Measurements from ENCODE around the gene TMC5. TPM values are rescaled to one million over a fixed set of nuclear protein-coding genes. Genes with fewer than 3 reads are reported as not detected.
"Not testable (repeated sequence)": the region's sequence is repeated elsewhere in the genome, so short reads cannot be mapped to it uniquely, and the experiment has no call there.

Gene TMC5
- total RNA-seq, 1 experiment from 2014 or later: 52.5 TPM

DNA sequence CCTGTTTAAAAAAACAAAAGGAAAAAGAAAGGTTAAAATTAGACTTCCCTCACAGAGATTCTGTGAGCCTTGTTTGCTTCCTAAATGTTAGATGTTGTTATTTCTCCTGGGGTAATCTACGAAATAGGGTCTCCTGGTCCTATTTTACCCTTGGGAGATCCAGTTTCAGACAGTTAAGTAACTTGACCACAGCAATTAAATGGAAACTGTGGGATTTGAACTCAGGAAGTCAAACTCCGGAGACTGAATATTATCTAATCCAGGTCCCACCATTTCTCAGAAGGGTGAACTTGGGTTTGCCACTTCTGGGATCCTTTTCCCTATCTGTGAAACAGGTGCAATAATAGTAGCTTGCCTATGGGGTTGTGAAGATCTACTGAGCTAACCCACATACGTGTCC is 6.4 kb upstream of the TMC5 start:
- Histone ChIP-seq H3K4me2 (peak overlapping the region; percentile 97), H2AFZ (peak overlapping the region; percentile 80), H3K27me3 (ENCODE audit: insufficient read depth, low read depth) (no peaks in the 10 kb centered on the region), H4K20me1 (ENCODE audit: insufficient read depth) (no peaks in the 10 kb centered on the region), H3F3A (ENCODE audit: insufficient read depth, low read depth) (peaks cover 54% of the 10 kb centered on the region), H3K9me2 (ENCODE audit: insufficient read depth) (no peaks in the 10 kb centered on the region), H3K4me1 (replicated peaks; ENCODE audit: insufficient read depth) (peaks cover 58% of the 10 kb centered on the region), H3K79me2 (ENCODE audit: low read depth) (peaks cover 62% of the 10 kb centered on the region), H3K4me3 (peak overlapping the region; percentile 79), H3K27ac (peak overlapping the region; percentile 83), H3K9me3 (ENCODE audit: insufficient read depth, low read depth) (no peaks in the 10 kb centered on the region), H3K36me3 (ENCODE audit: low read depth) (peaks cover 8% of the 10 kb centered on the region)
- ChIA-PET CTCF (interaction anchor here (1.1 kb wide), 1 partner anchor 29 kb away, joined by 3 read pairs; no protein-coding TSS in a partner anchor), POLR2A (ENCODE audit: unreplicated experiment) (interaction anchor here (0.6 to 0.7 kb wide), 3 partner anchors 15 to 222 kb away, joined by 3 to 6 read pairs (median 4); no protein-coding TSS in a partner anchor)
- no peak for DNase-seq
- BruUV-seq (replicated peaks): TSS peak; percentile 25
- intact Hi-C loops (cut with micrococcal nuclease; ENCODE audit: unreplicated experiment): loop anchor here (1.0 to 5.0 kb wide), 2 partner anchors 8 to 111 kb away; partner anchors contain the start of genes CCP110 and GDE1
- no peak for TF ChIP-seq EZH2 (IDR thresholded peaks at IDR 0.05; ENCODE audit: low read depth)
- TF ChIP-seq, protein P1, sequence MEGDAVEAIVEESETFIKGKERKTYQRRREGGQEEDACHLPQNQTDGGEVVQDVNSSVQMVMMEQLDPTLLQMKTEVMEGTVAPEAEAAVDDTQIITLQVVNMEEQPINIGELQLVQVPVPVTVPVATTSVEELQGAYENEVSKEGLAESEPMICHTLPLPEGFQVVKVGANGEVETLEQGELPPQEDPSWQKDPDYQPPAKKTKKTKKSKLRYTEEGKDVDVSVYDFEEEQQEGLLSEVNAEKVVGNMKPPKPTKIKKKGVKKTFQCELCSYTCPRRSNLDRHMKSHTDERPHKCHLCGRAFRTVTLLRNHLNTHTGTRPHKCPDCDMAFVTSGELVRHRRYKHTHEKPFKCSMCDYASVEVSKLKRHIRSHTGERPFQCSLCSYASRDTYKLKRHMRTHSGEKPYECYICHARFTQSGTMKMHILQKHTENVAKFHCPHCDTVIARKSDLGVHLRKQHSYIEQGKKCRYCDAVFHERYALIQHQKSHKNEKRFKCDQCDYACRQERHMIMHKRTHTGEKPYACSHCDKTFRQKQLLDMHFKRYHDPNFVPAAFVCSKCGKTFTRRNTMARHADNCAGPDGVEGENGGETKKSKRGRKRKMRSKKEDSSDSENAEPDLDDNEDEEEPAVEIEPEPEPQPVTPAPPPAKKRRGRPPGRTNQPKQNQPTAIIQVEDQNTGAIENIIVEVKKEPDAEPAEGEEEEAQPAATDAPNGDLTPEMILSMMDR (conservative IDR thresholded peaks at IDR 0.05): no peak

DNA sequence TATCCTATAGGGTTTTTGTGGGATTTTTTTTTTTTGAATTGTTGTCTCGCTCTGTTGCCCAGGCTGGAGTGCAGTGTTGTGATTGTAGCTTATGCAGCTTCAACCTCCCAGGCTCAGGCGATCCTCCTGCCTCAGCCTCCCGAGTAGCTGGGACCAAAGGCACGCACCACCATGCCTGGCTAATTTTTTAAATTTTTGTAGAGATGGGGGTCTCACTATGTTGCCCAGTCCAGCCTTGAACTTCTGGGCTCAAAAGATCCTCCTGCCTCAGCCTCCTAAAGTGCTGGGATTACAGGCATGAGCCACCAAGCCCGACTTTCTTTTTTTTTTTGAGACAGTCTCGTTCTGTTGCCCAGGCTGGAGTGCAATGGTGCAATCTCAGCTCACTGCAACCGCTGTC is 5.6 kb upstream of the TMC5 start:
- H3K9me2 ChIP-seq (ENCODE audit: insufficient read depth); BruUV-seq (replicated peaks); H3K9me3 ChIP-seq (ENCODE audit: insufficient read depth, low read depth); H4K20me1 ChIP-seq (ENCODE audit: insufficient read depth); H3K36me3 ChIP-seq (ENCODE audit: low read depth); H3K27me3 ChIP-seq (ENCODE audit: insufficient read depth, low read depth); DNase-seq; H2AFZ ChIP-seq: not testable (repeated sequence)
- Histone ChIP-seq H3K4me2 (peak overlapping the region; percentile 97), H3K27ac (peak overlapping the region; percentile 83), H3K79me2 (ENCODE audit: low read depth) (peaks cover 70% of the 10 kb centered on the region), H3K4me3 (peak overlapping the region; percentile 79), H3F3A (ENCODE audit: insufficient read depth, low read depth) (peaks cover 59% of the 10 kb centered on the region), H3K4me1 (replicated peaks; ENCODE audit: insufficient read depth) (peaks cover 62% of the 10 kb centered on the region)
- ChIA-PET CTCF (interaction anchor here (0.9 to 1.1 kb wide), 2 partner anchors 30 to 298 kb away, joined by 3 to 4 read pairs; no protein-coding TSS in a partner anchor), POLR2A (ENCODE audit: unreplicated experiment) (interaction anchor here (0.7 to 0.9 kb wide), 2 partner anchors 18 to 227 kb away, joined by 5 to 10 read pairs; no protein-coding TSS in a partner anchor)
- intact Hi-C loops (cut with micrococcal nuclease; ENCODE audit: unreplicated experiment): loop anchor here (5.0 kb wide), 1 partner anchor 110 kb away; the partner anchor contains the start of genes CCP110 and GDE1

DNA sequence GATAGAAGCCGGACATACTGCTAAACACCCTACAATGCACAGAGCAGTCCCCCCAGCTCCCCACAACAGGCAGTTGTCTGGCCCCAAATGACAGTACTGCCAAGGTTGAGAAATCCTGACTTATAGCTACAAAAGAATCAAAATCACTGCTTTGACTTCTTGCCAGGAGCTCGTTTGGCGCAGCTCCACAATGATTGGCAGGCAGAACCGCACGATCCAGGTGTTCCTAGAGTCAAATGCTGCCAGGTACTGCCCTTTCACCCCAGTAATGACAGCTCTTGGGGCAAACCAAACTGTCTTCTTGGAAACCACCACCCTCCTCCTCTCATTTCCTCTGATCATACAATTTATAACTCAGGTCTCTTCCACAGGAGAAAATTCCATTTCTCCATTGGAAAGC is 2.2 kb upstream of the TMC5 start:
- CTCF ChIA-PET: interaction anchor here (0.6 to 1.1 kb wide), 2 partner anchors 22 to 331 kb away, joined by 3 to 4 read pairs; no protein-coding TSS in a partner anchor
- H3K9me2 ChIP-seq (ENCODE audit: insufficient read depth): no peaks in the 10 kb centered on the region
- peaks cover 71% of the 10 kb centered on the region for H3K4me1 ChIP-seq (replicated peaks; ENCODE audit: insufficient read depth)
- peaks cover 11% of the 10 kb centered on the region for H3K36me3 ChIP-seq (ENCODE audit: low read depth)
- peak overlapping the region; percentile 33 for H3K4me2 ChIP-seq
- H3K27me3 ChIP-seq (ENCODE audit: insufficient read depth, low read depth): no peaks in the 10 kb centered on the region
- BruUV-seq (replicated peaks): no TSS peak
- POLR2A ChIA-PET (ENCODE audit: unreplicated experiment): interaction anchor here (0.5 to 1.2 kb wide), 3 partner anchors 19 to 250 kb away, joined by 3 to 7 read pairs (median 3); no protein-coding TSS in a partner anchor
- H2AFZ ChIP-seq: no peak overlapping the region
- H3K4me3 ChIP-seq: no peak overlapping the region
- peaks cover 85% of the 10 kb centered on the region for H3K79me2 ChIP-seq (ENCODE audit: low read depth)
- no peak for TF ChIP-seq EZH2 (IDR thresholded peaks at IDR 0.05; ENCODE audit: low read depth)
- H3F3A ChIP-seq (ENCODE audit: insufficient read depth, low read depth): peaks cover 81% of the 10 kb centered on the region
- DNase-seq: peak; percentile 48 to 56
- no peaks in the 10 kb centered on the region for H4K20me1 ChIP-seq (ENCODE audit: insufficient read depth)
- peak overlapping the region; percentile 43 for H3K27ac ChIP-seq
- intact Hi-C loops (cut with micrococcal nuclease; ENCODE audit: unreplicated experiment): no loop called here
- 0 out of 2 replicates have a peak, but pooled peaks cover under 1% of the 10 kb centered on the region for H3K9me3 ChIP-seq (ENCODE audit: insufficient read depth, low read depth)

DNA sequence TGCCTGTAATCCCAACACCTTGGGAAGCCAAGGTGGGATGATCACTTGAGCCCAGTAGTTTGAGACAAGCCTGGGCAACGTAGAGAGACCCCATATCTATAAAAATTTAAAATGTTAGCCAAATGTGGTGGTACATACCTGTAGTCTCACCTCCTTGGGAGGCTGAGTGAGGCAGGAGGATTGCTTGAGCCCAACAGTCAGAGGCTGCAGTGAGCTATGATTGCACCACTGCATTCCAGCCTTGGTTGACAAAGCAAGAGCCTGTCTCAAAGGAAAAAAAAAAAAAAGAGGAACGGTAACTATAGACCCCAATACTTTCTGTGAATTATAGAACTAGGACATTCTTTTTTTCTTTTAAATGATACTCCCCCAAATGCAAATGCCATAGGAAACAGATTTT is 1.8 kb upstream of the TMC5 start:
- H3K79me2 ChIP-seq (ENCODE audit: low read depth): peaks cover 86% of the 10 kb centered on the region
- H3K27ac ChIP-seq: peak overlapping the region; percentile 43
- BruUV-seq (replicated peaks): no TSS peak
- peaks cover 76% of the 10 kb centered on the region for H3K4me1 ChIP-seq (replicated peaks; ENCODE audit: insufficient read depth)
- no peaks in the 10 kb centered on the region for H3K9me2 ChIP-seq (ENCODE audit: insufficient read depth)
- no peak for TF ChIP-seq EZH2 (IDR thresholded peaks at IDR 0.05; ENCODE audit: low read depth)
- no peak overlapping the region for H2AFZ ChIP-seq
- H3K4me3 ChIP-seq: no peak overlapping the region
- H3K9me3 ChIP-seq (ENCODE audit: insufficient read depth, low read depth): 0 out of 2 replicates have a peak, but pooled peaks cover 5% of the 10 kb centered on the region
- H3K27me3 ChIP-seq (ENCODE audit: insufficient read depth, low read depth): no peaks in the 10 kb centered on the region
- peak overlapping the region; percentile 33 for H3K4me2 ChIP-seq
- H3K36me3 ChIP-seq (ENCODE audit: low read depth): peaks cover 16% of the 10 kb centered on the region
- intact Hi-C loops (cut with micrococcal nuclease; ENCODE audit: unreplicated experiment): no loop called here
- peak; percentile 22 to 51 for DNase-seq
- H4K20me1 ChIP-seq (ENCODE audit: insufficient read depth): no peaks in the 10 kb centered on the region
- H3F3A ChIP-seq (ENCODE audit: insufficient read depth, low read depth): peaks cover 77% of the 10 kb centered on the region
- POLR2A ChIA-PET (ENCODE audit: unreplicated experiment): interaction anchor here (0.5 to 1.2 kb wide), 3 partner anchors 22 to 251 kb away, joined by 3 to 7 read pairs (median 4); no protein-coding TSS in a partner anchor
- CTCF ChIA-PET: interaction anchor here (0.6 to 1.1 kb wide), 2 partner anchors 23 to 331 kb away, joined by 3 to 4 read pairs; no protein-coding TSS in a partner anchor
